Activated CD4-positive, CD25-positive, alpha-beta regulatory T cell treated with anti-CD3 and anti-CD28 coated beads, Interleukin-2, amount 50 U/mL, for 24 hours (primary cell): ENCODE measurements around the gene TOMM20.

ENCODE experiments used
- ATAC-seq, 2 donors: fragments of 150-1000 bp; cut with Tn5 transposase; one replicate each; pipeline ENCODE4 v1.10.0; 2021; ENCODE audit warnings: mild to moderate bottlenecking in 1 of 2, moderate library complexity in 1 of 2

The TOMM20 gene

GRCh38 chr1:235133086-235133485 lies 4.4 kb upstream of the TOMM20 start:
- ATAC-seq: no peak

GRCh38 chr1:235131961-235132360 lies 3.3 kb upstream of the TOMM20 start:
- no peak for ATAC-seq

GRCh38 chr1:235130766-235131270 lies 2.2 kb upstream of the TOMM20 start:
- ATAC-seq: no peak

GRCh38 chr1:235129774-235130570 lies 1.3 kb upstream of the TOMM20 start:
- no peak for ATAC-seq

- no peak for ATAC-seq
Measured at GRCh38 chr1:235127732-235128455, 743 bp downstream of the TOMM20 start.

- ATAC-seq: no peak
Measured at GRCh38 chr1:235127203-235127602, 1.4 kb downstream of the TOMM20 start.

GRCh38 chr1:235124665-235125064 lies 4.0 kb downstream of the TOMM20 start:
- ATAC-seq: no peak

GRCh38 chr1:235124111-235124510 lies 4.5 kb downstream of the TOMM20 start:
- no peak for ATAC-seq

- ATAC-seq: no peak
Measured at GRCh38 chr1:235122348-235122747, 6.3 kb downstream of the TOMM20 start.

- ATAC-seq: no peak
Measured at GRCh38 chr1:235113183-235113917, 15.3 kb downstream of the TOMM20 start.

GRCh38 chr1:235112297-235113182 lies 16.1 kb downstream of the TOMM20 start:
- ATAC-seq: no peak

- no peak for ATAC-seq
Measured at GRCh38 chr1:235111107-235111506, 17.5 kb downstream of the TOMM20 start.

GRCh38 chr1:235108876-235109275 lies 19.8 kb downstream of the TOMM20 start:
- no peak for ATAC-seq

GRCh38 chr1:235108185-235108593 lies 20.4 kb downstream of the TOMM20 start:
- ATAC-seq: no peak

- ATAC-seq: no peak
Measured at GRCh38 chr1:235107368-235108184, 21.1 kb downstream of the TOMM20 start.

GRCh38 chr1:235106457-235106856 lies 22.2 kb downstream of the TOMM20 start:
- no peak for ATAC-seq

- ATAC-seq: peak; percentile 78 to 79
Measured at GRCh38 chr1:235105051-235106043, 23.3 kb downstream of the TOMM20 start.

GRCh38 chr1:235102993-235103411 lies 25.6 kb downstream of the TOMM20 start:
- no peak for ATAC-seq

GRCh38 chr1:235102259-235102582 lies 26.4 kb downstream of the TOMM20 start:
- no peak for ATAC-seq
